Measurements from ENCODE around the gene CENPN.

CENPN gene

GRCh38 chr16:80991792-80992430 lies 15.1 kb upstream of the CENPN start:
- no peak for DNase-seq (ENCODE audit: low read depth)

- DNase-seq (ENCODE audit: low read depth): no peak
Measured at GRCh38 chr16:80992676-80993293, 14.2 kb upstream of the CENPN start.

GRCh38 chr16:80993307-80993706 lies 13.7 kb upstream of the CENPN start:
- DNase-seq (ENCODE audit: low read depth): no peak

GRCh38 chr16:80993834-80994233 lies 13.2 kb upstream of the CENPN start:
- no peak for DNase-seq (ENCODE audit: low read depth)

GRCh38 chr16:80994451-80994850 lies 12.6 kb upstream of the CENPN start:
- DNase-seq (ENCODE audit: low read depth): no peak

- no peak for DNase-seq (ENCODE audit: low read depth)
Measured at GRCh38 chr16:80996688-80997138, 10.3 kb upstream of the CENPN start.

- DNase-seq (ENCODE audit: low read depth): no peak
Measured at GRCh38 chr16:80997139-80997798, 9.7 kb upstream of the CENPN start.

GRCh38 chr16:80997964-80998620 lies 8.9 kb upstream of the CENPN start:
- no peak for DNase-seq (ENCODE audit: low read depth)

- DNase-seq (ENCODE audit: low read depth): no peak
Measured at GRCh38 chr16:81000873-81001272, 6.1 kb upstream of the CENPN start.

- DNase-seq (ENCODE audit: low read depth): no peak
Measured at GRCh38 chr16:81001330-81001729, 5.7 kb upstream of the CENPN start.

- no peak for DNase-seq (ENCODE audit: low read depth)
Measured at GRCh38 chr16:81003064-81003463, 4.0 kb upstream of the CENPN start.

- no peak for DNase-seq (ENCODE audit: low read depth)
Measured at GRCh38 chr16:81003610-81004460, 3.2 kb upstream of the CENPN start.

- no peak for DNase-seq (ENCODE audit: low read depth)
Measured at GRCh38 chr16:81004646-81005353, 2.2 kb upstream of the CENPN start.

- DNase-seq (ENCODE audit: low read depth): no peak
Measured at GRCh38 chr16:81005610-81006161, 1.3 kb upstream of the CENPN start.

GRCh38 chr16:81006211-81006812 lies 702 bp upstream of the CENPN start:
- peak; percentile 61 for DNase-seq (ENCODE audit: low read depth)

- no peak for DNase-seq (ENCODE audit: low read depth)
Measured at GRCh38 chr16:81008505-81008789, 1.4 kb downstream of the CENPN start.

GRCh38 chr16:81012974-81013373 lies 6.0 kb downstream of the CENPN start:
- DNase-seq (ENCODE audit: low read depth): no peak

GRCh38 chr16:81014672-81015071 lies 7.7 kb downstream of the CENPN start:
- DNase-seq (ENCODE audit: low read depth): no peak

- no peak for DNase-seq (ENCODE audit: low read depth)
Measured at GRCh38 chr16:81018496-81018895, 11.5 kb downstream of the CENPN start.

GRCh38 chr16:81026429-81026828 lies 19.4 kb downstream of the CENPN start:
- no peak for DNase-seq (ENCODE audit: low read depth)
